Right atrium auricular region (tissue), 2 donors: ENCODE data around the gene DCTD. TPM values are rescaled to one million over a fixed set of nuclear protein-coding genes. Genes with fewer than 3 reads are reported as not detected.

ENCODE experiments used
- DNase-seq: peaks from one replicate; pipeline ENCODE4 v3.0.0-alpha.2; 2019; ENCODE audit warnings: low spot score
- H3K27ac ChIP-seq, 2 donors: fragments of 200-600 bp; sonication (generic); 1 replicate in 1 of 2; 2 replicates in 1 of 2; pipeline ENCODE4 v1.5.1; 2016 to 2019
- H3K27me3 ChIP-seq, 2 donors: fragments of 200-600 bp; sonication (generic); one replicate each; pipeline versions ENCODE4 v1.5.1 to v1.6.0; 2017 to 2019
- H3K36me3 ChIP-seq: fragments of 200-600 bp; sonication (generic); one replicate; pipeline ENCODE4 v1.5.1; 2016
- H3K4me1 ChIP-seq, 2 donors: fragments of 200-600 bp; sonication (generic); one replicate each; pipeline versions ENCODE4 v1.5.1 to v1.6.0; 2017 to 2019
- H3K4me3 ChIP-seq, 2 donors: fragments of 200-600 bp; sonication (generic); 1 replicate in 1 of 2; 2 replicates in 1 of 2; pipeline ENCODE4 v1.5.1; 2017 to 2019; ENCODE audit warnings: mild to moderate bottlenecking in 1 of 2, moderate library complexity in 1 of 2
- H3K9me3 ChIP-seq, 2 donors: fragments of 200-600 bp; sonication (generic); one replicate each; pipeline ENCODE4 v1.5.1; 2019
- CTCF ChIP-seq, 2 donors: fragments of 200-600 bp; sonication (generic); IDR thresholded peaks; one replicate each; pipeline ENCODE4 v1.5.1; 2019; ENCODE audit warnings: antibody characterized with exemption in 2 of 2
- total RNA-seq, 2 donors: library from RNA; depleted of rRNA; stranded (reverse); fragments of >200 nt; gene quantifications; one replicate each; pipeline ENCODE4 v1.1.0, GENCODE V29; 2016

Gene DCTD
- total RNA-seq, 2 donors from 2014 or later: 25.8 to 37.5 TPM

- H3K9me3 ChIP-seq: no peaks in the 10 kb centered on the region
- DNase-seq: no peak
- no peak overlapping the region for H3K4me3 ChIP-seq
- H3K36me3 ChIP-seq: no peaks in the 10 kb centered on the region
- no peak overlapping the region for H3K27ac ChIP-seq
- no peak for TF ChIP-seq CTCF (IDR thresholded peaks at IDR 0.05)
- H3K27me3 ChIP-seq: no peaks in the 10 kb centered on the region
- peaks cover 0 to under 1% of the 10 kb centered on the region in 2 donors for H3K4me1 ChIP-seq
Observed at GRCh38 chr4:182874797-182875345, 42.3 kb downstream of the DCTD start.

- H3K27me3 ChIP-seq: no peaks in the 10 kb centered on the region
- H3K9me3 ChIP-seq: no peaks in the 10 kb centered on the region
- no peaks in the 10 kb centered on the region for H3K36me3 ChIP-seq
- no peak for TF ChIP-seq CTCF (IDR thresholded peaks at IDR 0.05)
- no peak overlapping the region for H3K4me3 ChIP-seq
- H3K27ac ChIP-seq: no peak overlapping the region
- DNase-seq: no peak
- H3K4me1 ChIP-seq: no peaks in the 10 kb centered on the region
Observed at GRCh38 chr4:182874304-182874751, 42.9 kb downstream of the DCTD start.

GRCh38 chr4:182873726-182874125, 43.5 kb downstream of the DCTD start:
- Histone ChIP-seq H3K36me3 (no peaks in the 10 kb centered on the region), H3K27ac (no peak overlapping the region), H3K4me3 (no peak overlapping the region), H3K4me1 (no peaks in the 10 kb centered on the region), H3K9me3 (no peaks in the 10 kb centered on the region), H3K27me3 (no peaks in the 10 kb centered on the region)
- no peak for DNase-seq
- TF ChIP-seq CTCF (IDR thresholded peaks at IDR 0.05): no peak

GRCh38 chr4:182873289-182873688, 43.9 kb downstream of the DCTD start:
- Histone ChIP-seq H3K9me3 (no peaks in the 10 kb centered on the region), H3K4me3 (no peak overlapping the region), H3K36me3 (no peaks in the 10 kb centered on the region), H3K27me3 (no peaks in the 10 kb centered on the region), H3K4me1 (no peaks in the 10 kb centered on the region), H3K27ac (no peak overlapping the region)
- TF ChIP-seq CTCF (IDR thresholded peaks at IDR 0.05): no peak
- no peak for DNase-seq

GRCh38 chr4:182872886-182873285, 44.3 kb downstream of the DCTD start:
- no peak overlapping the region for H3K27ac ChIP-seq
- DNase-seq: no peak
- no peak overlapping the region for H3K4me3 ChIP-seq
- no peaks in the 10 kb centered on the region for H3K36me3 ChIP-seq
- no peak for TF ChIP-seq CTCF (IDR thresholded peaks at IDR 0.05)
- H3K9me3 ChIP-seq: no peaks in the 10 kb centered on the region
- no peaks in the 10 kb centered on the region for H3K27me3 ChIP-seq
- H3K4me1 ChIP-seq: no peaks in the 10 kb centered on the region

GRCh38 chr4:182871616-182872015, 45.6 kb downstream of the DCTD start:
- no peak for DNase-seq
- H3K9me3 ChIP-seq: no peaks in the 10 kb centered on the region
- no peak for TF ChIP-seq CTCF (IDR thresholded peaks at IDR 0.05)

More at GRCh38 chr4:182871616-182872015, 45.6 kb downstream of the DCTD start:
- no peaks in the 10 kb centered on the region for H3K4me1 ChIP-seq
- H3K27me3 ChIP-seq: no peaks in the 10 kb centered on the region
- no peak overlapping the region for H3K4me3 ChIP-seq
- H3K36me3 ChIP-seq: no peaks in the 10 kb centered on the region
- H3K27ac ChIP-seq: no peak overlapping the region
